Measurements from ENCODE around the gene PLA2G15. TPM values are rescaled to one million over a fixed set of nuclear protein-coding genes. Genes with fewer than 3 reads are reported as not detected.

PLA2G15 gene
- total RNA-seq, 1 donor from 2014 or later: 7.2 TPM

DNA sequence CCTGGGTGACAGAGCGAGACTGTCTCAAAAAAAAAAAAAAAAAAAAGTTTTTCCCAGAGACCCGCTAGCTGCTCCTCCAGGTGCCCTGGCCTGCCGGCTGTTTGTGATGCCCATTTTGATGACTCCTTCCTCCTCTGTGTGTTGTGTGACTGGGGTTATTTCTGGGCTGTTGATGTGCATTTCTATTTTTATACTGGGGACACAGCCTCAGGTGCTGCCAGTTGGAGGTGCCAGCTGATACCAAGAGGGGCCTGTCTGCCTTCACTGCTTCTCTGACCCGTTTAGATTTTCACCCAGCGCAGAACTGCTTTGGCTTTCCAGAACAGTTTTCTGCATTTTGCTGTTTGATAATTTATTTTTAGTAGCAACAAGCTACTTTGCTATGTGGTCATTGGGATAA lies 6.7 kb downstream of the PLA2G15 start:
- Mint-ChIP-seq H3K27ac (no peak overlapping the region), H3K36me3 (ENCODE audit: low read depth) (peaks cover 17% of the 10 kb centered on the region), H3K27me3 (no peaks in the 10 kb centered on the region), H3K4me1 (peaks cover 4% of the 10 kb centered on the region), H3K4me3 (no peak overlapping the region), H3K9me3 (no peaks in the 10 kb centered on the region)
- DNase-seq: no peak
- intact Hi-C loops (cut with micrococcal nuclease): no loop called here

DNA sequence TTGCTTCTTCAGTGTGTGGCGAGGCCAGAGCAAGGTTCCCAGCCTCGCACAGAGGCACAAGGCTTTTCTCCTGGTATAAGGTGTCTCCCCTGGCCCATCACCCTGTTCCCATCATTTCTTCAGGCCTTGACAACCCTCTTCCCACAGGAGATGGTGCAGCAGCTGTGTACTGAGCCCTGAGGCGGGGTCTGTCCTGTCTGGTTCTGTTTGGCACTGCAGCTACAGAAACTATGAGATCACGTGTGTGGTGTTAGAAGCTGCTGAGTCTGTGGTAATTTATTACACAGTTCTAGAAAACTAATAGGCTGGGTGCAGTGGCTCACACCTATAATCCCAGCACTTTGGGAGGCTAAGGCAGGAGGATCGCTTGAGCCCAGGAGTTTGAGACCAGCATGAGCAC lies 7.2 kb downstream of the PLA2G15 start:
- no peak for DNase-seq
- no peaks in the 10 kb centered on the region for H3K27me3 Mint-ChIP-seq
- intact Hi-C loops (cut with micrococcal nuclease): no loop called here
- peaks cover 5% of the 10 kb centered on the region for H3K4me1 Mint-ChIP-seq
- H3K27ac Mint-ChIP-seq: no peak overlapping the region
- H3K36me3 Mint-ChIP-seq (ENCODE audit: low read depth): peaks cover 17% of the 10 kb centered on the region
- H3K4me3 Mint-ChIP-seq: no peak overlapping the region
- no peaks in the 10 kb centered on the region for H3K9me3 Mint-ChIP-seq

DNA sequence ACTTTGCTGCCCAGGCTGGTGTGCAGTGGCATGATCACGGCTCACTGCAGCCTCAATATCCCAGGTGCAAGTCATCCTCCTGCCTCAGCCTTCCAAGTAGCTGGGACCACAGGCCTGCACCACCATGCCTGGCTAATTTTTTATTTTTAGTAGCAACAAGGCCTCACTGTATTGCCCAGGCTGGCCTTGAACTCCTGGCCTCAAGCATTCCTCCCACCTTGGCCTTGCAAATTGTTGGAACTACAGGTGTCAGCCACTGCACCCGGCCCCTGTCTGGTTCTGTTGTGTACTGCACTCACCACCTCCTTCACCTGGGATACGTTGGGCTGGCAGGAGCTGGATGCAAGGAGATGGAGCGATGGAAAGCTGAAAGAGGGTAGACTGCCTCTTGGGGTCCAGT lies 8.5 kb downstream of the PLA2G15 start:
- H3K9me3 Mint-ChIP-seq: no peaks in the 10 kb centered on the region
- H3K4me1 Mint-ChIP-seq: peaks cover 4% of the 10 kb centered on the region
- H3K27me3 Mint-ChIP-seq: no peaks in the 10 kb centered on the region
- H3K36me3 Mint-ChIP-seq (ENCODE audit: low read depth): peaks cover 17% of the 10 kb centered on the region
- DNase-seq: no peak
- no peak overlapping the region for H3K27ac Mint-ChIP-seq
- H3K4me3 Mint-ChIP-seq: no peak overlapping the region
- intact Hi-C loops (cut with micrococcal nuclease): no loop called here

DNA sequence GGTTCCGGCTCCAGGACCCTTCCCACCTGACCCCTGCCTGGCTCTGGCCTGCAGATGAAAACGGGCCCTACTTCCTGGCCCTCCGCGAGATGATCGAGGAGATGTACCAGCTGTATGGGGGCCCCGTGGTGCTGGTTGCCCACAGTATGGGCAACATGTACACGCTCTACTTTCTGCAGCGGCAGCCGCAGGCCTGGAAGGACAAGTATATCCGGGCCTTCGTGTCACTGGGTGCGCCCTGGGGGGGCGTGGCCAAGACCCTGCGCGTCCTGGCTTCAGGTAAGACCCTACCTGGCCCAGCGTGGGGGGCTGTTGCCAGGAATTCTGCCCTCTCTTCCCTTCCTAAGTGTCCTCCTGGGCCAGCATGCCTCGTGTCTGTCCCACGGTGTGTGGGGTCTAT lies 10.5 kb downstream of the PLA2G15 start:
- Mint-ChIP-seq H3K4me1 (peaks cover 4% of the 10 kb centered on the region), H3K9me3 (no peaks in the 10 kb centered on the region), H3K27me3 (no peaks in the 10 kb centered on the region), H3K4me3 (no peak overlapping the region), H3K27ac (no peak overlapping the region), H3K36me3 (ENCODE audit: low read depth) (peaks cover 13% of the 10 kb centered on the region)
- intact Hi-C loops (cut with micrococcal nuclease): no loop called here
- DNase-seq: no peak

DNA sequence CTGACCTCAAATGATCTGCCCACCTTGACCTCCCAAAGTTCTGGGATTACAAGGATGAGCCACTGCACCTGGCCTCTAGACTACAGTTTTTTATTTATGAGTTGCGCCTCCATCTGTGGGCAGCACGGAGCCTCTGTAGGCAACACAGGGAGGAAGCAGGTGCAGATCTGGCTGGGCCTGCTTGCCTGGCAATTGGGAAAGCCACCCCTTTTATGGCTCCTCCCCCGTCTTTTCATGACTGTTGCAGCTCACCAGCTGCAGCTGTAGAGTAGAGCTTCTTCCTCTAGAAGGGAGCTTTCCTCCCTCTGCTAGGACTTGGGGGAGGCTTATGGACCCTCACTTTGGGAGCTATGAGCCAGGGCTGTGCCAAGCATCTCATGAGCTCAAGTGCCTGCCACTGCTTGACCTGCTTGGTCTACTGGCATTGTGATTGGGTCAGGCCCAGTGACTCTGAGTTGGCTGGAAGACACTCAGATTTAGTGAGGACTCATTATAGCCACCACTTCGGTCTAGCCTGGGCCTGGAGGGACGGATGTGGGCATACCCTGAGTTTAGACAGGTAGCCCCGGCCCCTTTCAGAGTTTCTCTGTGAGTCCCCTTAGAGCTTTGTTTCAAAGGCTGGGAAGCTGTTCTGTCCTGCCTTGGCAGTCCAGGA lies 12.2 kb downstream of the PLA2G15 start:
- intact Hi-C loops (cut with micrococcal nuclease): no loop called here
- Mint-ChIP-seq H3K27ac (no peak overlapping the region), H3K27me3 (no peaks in the 10 kb centered on the region), H3K36me3 (ENCODE audit: low read depth) (peaks cover 7% of the 10 kb centered on the region), H3K4me1 (peaks cover 11% of the 10 kb centered on the region), H3K9me3 (no peaks in the 10 kb centered on the region), H3K4me3 (no peak overlapping the region)
- peak; percentile 78 for DNase-seq

DNA sequence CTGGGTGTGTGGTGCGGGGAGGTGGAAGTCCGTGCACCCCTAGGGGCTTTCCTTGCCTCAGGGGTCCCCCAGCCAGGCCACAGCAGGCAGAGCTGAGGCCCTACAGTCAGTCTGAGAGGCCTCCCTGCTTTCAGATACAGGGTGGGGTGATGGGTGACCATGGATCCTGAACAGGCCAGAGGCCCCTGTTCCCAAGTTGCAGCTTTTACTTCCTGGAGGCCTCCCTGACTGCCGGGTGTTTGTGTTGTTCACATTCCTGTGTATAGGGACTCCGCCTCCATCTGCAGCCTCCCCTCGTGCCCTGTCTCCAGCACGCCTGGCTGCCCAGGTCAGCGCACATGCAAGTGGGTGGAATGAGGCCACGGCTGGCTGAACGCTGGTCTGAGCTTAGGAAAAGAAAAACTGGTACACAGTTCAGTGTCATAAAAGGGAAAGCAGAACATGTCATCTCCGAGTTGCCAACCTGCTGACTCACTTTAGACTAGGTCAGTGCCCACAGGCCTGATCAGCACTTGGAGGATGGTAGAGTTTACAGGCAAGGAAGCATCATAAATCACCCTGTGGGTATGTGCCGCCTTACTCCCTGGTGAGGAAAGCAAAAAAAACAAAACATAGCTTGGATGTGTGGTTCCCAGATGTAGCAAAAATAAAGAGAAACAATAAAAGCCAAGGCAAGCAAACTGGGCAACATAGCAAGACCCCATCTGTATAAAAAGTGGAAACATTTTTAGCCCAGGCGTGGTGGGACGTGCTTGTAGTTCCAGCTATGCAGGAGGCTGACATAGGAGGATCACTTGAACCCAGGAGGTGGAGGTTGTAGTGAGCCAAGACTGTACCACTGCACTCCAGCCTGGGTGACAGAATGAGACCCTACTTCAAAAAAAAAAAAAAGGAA lies 13.0 kb downstream of the PLA2G15 start:
- intact Hi-C loops (cut with micrococcal nuclease): no loop called here
- H3K27ac Mint-ChIP-seq: no peak overlapping the region
- no peaks in the 10 kb centered on the region for H3K27me3 Mint-ChIP-seq
- no peak for DNase-seq
- H3K9me3 Mint-ChIP-seq: no peaks in the 10 kb centered on the region
- H3K4me3 Mint-ChIP-seq: no peak overlapping the region
- H3K4me1 Mint-ChIP-seq: peaks cover 13% of the 10 kb centered on the region
- peaks cover 6% of the 10 kb centered on the region for H3K36me3 Mint-ChIP-seq (ENCODE audit: low read depth)

DNA sequence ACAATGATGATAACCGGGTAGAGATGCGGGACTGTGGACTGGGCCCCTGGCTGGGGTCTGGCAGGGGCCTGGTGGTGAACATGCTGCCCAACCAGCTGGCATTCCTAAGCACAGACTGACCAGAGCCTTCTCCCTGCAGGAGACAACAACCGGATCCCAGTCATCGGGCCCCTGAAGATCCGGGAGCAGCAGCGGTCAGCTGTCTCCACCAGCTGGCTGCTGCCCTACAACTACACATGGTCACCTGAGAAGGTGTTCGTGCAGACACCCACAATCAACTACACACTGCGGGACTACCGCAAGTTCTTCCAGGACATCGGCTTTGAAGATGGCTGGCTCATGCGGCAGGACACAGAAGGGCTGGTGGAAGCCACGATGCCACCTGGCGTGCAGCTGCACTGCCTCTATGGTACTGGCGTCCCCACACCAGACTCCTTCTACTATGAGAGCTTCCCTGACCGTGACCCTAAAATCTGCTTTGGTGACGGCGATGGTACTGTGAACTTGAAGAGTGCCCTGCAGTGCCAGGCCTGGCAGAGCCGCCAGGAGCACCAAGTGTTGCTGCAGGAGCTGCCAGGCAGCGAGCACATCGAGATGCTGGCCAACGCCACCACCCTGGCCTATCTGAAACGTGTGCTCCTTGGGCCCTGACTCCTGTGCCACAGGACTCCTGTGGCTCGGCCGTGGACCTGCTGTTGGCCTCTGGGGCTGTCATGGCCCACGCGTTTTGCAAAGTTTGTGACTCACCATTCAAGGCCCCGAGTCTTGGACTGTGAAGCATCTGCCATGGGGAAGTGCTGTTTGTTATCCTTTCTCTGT lies 14.0 kb downstream of the PLA2G15 start:
- peaks cover 22% of the 10 kb centered on the region for H3K4me1 Mint-ChIP-seq
- intact Hi-C loops (cut with micrococcal nuclease): no loop called here
- H3K27me3 Mint-ChIP-seq: no peaks in the 10 kb centered on the region
- H3K9me3 Mint-ChIP-seq: no peaks in the 10 kb centered on the region
- no peak overlapping the region for H3K27ac Mint-ChIP-seq
- H3K4me3 Mint-ChIP-seq: no peak overlapping the region
- no peak for DNase-seq
- H3K36me3 Mint-ChIP-seq (ENCODE audit: low read depth): peaks cover 4% of the 10 kb centered on the region

DNA sequence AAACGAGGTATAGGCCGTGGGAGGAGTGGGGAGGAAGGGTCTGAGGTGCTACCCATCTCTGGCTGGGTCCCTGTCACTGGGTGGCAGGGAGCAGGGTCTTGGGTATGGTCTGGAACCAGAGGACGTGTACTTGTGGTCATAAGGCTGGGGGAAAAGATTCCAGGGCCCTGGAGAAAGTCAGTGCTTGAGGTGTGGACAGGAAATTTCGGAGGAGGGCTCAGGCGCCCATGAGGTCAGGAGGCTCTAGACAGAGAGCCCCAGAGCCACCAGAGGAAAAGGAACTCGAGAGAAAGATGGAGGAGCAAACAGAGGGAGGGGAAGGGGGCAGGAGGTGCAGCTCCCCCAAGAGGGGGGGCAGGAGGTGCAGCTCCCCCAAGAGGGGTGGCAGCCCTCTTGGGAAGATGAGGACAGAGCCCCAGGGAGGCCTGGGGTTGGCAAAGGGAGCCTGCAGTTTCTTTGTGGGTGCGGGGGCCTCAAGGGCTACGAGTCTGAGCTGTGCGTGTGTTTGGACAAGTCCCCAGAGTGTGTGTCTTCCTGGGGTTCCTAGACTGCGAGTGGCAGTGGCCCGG lies 18.5 kb downstream of the PLA2G15 start:
- intact Hi-C loops (cut with micrococcal nuclease): loop anchor here (1.0 to 10.0 kb wide), 5 partner anchors 12 to 251 kb away; partner anchors contain the start of genes PLA2G15 and PRMT7
- H3K27ac Mint-ChIP-seq: peak overlapping the region; percentile 97
- H3K36me3 Mint-ChIP-seq (ENCODE audit: low read depth): peaks cover 26% of the 10 kb centered on the region
- no peak for DNase-seq
- H3K9me3 Mint-ChIP-seq: no peaks in the 10 kb centered on the region
- H3K4me3 Mint-ChIP-seq: peak overlapping the region; percentile 98
- H3K27me3 Mint-ChIP-seq: no peaks in the 10 kb centered on the region
- H3K4me1 Mint-ChIP-seq: peaks cover 40% of the 10 kb centered on the region

DNA sequence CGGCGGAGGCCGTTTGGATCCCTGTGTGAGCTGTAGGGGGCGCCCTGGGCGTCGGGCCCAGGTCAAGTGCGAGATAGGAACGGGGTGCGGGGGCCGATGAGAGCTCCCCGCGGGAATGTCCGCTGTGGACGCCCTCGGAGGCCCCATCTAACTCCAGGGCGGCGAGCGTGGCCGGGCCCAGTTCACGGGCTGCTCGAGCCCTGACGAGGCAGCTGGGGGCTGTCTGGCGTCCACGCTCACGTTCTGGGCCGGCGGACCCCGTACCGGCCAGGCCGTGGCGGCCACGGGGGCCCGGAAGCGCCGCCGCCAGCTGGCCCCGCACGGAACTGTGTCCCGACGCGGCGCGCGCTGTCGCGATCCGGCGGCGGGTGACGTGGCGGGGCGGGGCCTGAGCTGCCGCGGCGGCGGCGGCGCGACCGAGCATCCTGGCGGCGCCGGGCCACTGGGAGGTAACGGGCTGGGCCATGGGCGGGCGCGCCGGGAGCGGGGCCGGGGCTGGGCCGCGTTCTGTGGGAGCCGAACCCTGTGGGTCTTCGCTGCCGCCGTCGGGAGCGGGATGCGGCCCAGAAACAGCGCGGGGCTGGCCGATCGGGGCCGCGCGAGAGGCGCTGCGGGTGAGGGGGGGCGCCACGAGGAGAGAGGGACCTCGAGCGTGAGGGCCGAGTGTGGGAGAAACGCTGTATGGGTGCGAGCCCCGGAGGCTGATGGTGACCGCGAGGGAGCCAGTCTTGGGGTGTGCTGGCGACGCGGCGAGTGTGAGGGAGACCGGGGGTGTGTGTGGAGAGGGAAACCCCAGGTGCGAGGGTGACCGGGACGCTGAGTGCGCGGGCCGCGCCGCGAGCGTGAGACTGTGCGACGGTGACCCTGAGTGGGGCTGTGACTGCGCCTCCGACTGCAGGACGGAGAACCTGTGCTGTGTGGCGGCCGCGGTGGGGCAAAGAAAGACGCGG lies 19.2 kb downstream of the PLA2G15 start, which contains the start of gene SLC7A6:
TSS of gene SLC7A6 (plus strand) at position 399 of the 950 bp plus-strand sequence. CDS start 10,201 bp downstream, outside the sequence.
- H3K4me1 Mint-ChIP-seq: peaks cover 45% of the 10 kb centered on the region
- peak within 1 kb of the TSS; percentile 99 for H3K27ac Mint-ChIP-seq
- DNase-seq: peak; percentile 96
- no peaks in the 10 kb centered on the region for H3K9me3 Mint-ChIP-seq
- H3K4me3 Mint-ChIP-seq: peak within 1 kb of the TSS; percentile 98
- intact Hi-C loops (cut with micrococcal nuclease): loop anchor here (1.0 to 10.0 kb wide), 6 partner anchors 11 to 250 kb away; partner anchors contain the start of genes PLA2G15 and PRMT7
- H3K27me3 Mint-ChIP-seq: no peaks in the 10 kb centered on the region
- peaks cover 30% of the 10 kb centered on the region for H3K36me3 Mint-ChIP-seq (ENCODE audit: low read depth)

DNA sequence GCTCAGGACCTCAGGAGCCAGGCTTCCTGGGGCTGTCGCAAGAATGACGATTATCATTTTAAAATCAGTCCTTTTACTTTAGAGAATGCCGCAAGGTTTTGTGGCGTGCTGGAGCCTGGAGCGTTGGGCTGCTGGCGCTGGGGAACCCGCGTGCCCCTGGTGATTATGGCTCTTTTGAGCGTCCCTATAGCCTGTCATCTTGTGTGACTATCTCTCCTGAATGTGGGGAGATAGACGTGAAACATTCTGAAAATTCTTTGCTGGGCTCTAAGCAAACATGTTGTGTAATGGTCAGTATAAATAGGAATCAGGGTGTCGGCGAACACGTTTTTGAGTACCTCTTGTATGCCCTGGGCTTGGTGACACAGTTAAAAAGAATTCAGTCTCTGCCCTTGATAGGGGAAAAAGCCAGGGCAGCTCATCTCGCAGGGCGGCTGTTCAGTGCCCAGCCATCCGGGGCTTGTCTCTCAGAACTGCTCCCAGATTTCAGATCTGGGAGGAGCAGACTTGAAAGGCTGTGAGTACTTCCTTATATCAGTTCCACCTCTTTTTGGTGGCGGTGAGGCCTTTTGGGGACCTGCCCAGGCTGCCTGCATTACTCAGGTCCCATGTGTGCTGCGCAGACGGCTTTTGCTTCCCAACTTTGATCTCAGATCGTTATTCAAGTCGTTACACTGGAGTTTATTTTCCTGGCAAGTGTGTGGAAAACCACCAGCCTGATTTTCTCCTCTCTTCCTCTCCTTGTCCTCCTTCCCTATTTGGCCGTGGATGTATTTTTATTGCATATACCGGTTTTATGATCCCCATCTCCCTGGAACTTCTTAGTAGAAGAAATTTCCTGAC lies 20.1 kb downstream of the PLA2G15 start:
- peaks cover 54% of the 10 kb centered on the region for H3K4me1 Mint-ChIP-seq

DNA sequence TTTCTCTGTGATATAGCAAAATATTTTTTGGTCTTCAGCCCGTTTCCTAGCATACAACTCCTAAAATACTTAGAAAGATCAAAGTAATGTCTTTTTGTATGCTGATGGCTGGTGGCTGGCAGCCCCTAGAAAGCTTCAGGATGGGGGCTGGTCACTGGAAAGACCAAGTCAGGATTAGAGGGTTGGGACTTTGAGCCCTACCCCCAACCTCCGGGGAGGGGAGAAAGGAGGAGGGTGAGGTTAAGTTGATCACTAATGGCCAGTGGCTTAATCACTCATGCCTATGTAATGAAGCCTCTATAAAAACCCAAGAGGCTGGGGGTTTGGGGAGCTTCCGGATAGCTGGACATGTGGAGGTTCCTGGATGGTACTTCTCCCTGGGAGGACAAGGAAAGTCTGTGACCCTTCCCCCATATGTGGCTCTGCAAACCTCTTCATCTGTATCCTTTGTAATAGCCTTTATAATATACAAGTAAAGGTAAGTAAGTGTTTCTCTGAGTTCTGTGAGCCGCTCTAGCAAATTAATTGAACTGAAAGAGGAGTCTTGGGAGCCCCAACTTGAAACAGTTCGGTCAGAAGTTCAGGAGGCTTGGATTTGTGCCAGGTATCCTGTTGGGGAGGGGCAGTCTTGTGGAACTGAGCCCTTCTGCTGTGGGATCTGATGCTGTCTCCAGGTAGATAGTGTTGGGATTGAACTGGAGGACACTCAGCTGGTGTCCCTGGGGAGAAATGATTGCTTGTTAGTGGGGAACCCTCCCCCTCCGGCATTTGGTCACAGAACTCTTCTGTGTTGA lies 22.6 kb downstream of the PLA2G15 start:
- no peaks in the 10 kb centered on the region for H3K9me3 Mint-ChIP-seq
- intact Hi-C loops (cut with micrococcal nuclease): loop anchor here (10.0 kb wide), 1 partner anchor 247 kb away; no protein-coding TSS in a partner anchor

More for the DNA sequence above, 20.1 kb downstream of the PLA2G15 start:
- intact Hi-C loops (cut with micrococcal nuclease): loop anchor here (1.0 to 10.0 kb wide), 3 partner anchors 21 to 250 kb away; no protein-coding TSS in a partner anchor
- no peaks in the 10 kb centered on the region for H3K9me3 Mint-ChIP-seq
- H3K27ac Mint-ChIP-seq: peak overlapping the region; percentile 99
- no peaks in the 10 kb centered on the region for H3K27me3 Mint-ChIP-seq
- peaks cover 36% of the 10 kb centered on the region for H3K36me3 Mint-ChIP-seq (ENCODE audit: low read depth)
- H3K4me3 Mint-ChIP-seq: peak overlapping the region; percentile 98
- DNase-seq: peak; percentile 84

More for the DNA sequence above, 22.6 kb downstream of the PLA2G15 start:
- peaks cover 48% of the 10 kb centered on the region for H3K36me3 Mint-ChIP-seq (ENCODE audit: low read depth)
- H3K4me1 Mint-ChIP-seq: peaks cover 67% of the 10 kb centered on the region
- H3K27me3 Mint-ChIP-seq: no peaks in the 10 kb centered on the region
- peak overlapping the region; percentile 61 for H3K4me3 Mint-ChIP-seq
- DNase-seq: no peak
- H3K27ac Mint-ChIP-seq: peak overlapping the region; percentile 79

Data from activated CD4-positive, alpha-beta T cell treated with anti-CD3 and anti-CD28 coated beads, Interleukin-2, amount 10 ng/mL, durations not matched to agents 24 days and 14 days (primary cell).